GM18951 (cell line): ENCODE data around the gene GGTA1.

Experiments
- POLR2A ChIP-seq: IDR thresholded peaks from 4 replicates; pipeline ENCODE4 v1.6.1; 2011; ENCODE audit warnings: mild to moderate bottlenecking; ENCODE audit not compliant: insufficient read length, insufficient read depth; ENCODE audit errors: extremely low read depth
- in situ Hi-C: fragments of 300-500 bp; cut with MboI; formaldehyde crosslinking; loops from one replicate; pipeline ENCODE4 v1.12.0; 2022; ENCODE audit warnings: low sequenced_read_pairs, mixed read lengths, inconsistent platforms; ENCODE audit not compliant: unreplicated experiment

GGTA1 gene

GRCh38 chr9:121489344-121489743 lies 10.3 kb downstream of the GGTA1 start:
- TF ChIP-seq POLR2A = no peak
- in situ Hi-C loops = no loop called here

DNA sequence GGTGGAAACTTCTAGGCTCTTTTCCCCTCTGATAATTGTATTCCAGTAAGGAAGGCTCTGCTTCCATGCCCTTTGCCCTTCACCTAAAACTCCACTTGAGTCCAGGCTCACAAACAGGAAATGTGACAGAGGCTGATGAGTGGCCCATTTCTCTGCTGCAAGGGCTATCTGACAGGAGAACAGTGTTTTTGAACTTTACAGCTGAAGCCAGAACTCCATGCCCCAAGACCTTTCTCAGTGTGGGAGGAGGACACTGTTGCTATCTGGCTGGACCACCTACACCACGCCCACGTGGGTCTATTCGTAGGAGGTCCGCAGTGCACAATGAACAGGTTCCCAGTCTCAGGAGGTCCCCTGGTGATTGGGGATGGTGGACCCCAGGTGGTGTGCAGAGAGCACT lies 13.6 kb downstream of the GGTA1 start:
- TF ChIP-seq POLR2A = no peak
- in situ Hi-C loops = no loop called here

GRCh38 chr9:121485623-121486022 lies 14.0 kb downstream of the GGTA1 start:
- TF ChIP-seq POLR2A = no peak
- in situ Hi-C loops = no loop called here

DNA sequence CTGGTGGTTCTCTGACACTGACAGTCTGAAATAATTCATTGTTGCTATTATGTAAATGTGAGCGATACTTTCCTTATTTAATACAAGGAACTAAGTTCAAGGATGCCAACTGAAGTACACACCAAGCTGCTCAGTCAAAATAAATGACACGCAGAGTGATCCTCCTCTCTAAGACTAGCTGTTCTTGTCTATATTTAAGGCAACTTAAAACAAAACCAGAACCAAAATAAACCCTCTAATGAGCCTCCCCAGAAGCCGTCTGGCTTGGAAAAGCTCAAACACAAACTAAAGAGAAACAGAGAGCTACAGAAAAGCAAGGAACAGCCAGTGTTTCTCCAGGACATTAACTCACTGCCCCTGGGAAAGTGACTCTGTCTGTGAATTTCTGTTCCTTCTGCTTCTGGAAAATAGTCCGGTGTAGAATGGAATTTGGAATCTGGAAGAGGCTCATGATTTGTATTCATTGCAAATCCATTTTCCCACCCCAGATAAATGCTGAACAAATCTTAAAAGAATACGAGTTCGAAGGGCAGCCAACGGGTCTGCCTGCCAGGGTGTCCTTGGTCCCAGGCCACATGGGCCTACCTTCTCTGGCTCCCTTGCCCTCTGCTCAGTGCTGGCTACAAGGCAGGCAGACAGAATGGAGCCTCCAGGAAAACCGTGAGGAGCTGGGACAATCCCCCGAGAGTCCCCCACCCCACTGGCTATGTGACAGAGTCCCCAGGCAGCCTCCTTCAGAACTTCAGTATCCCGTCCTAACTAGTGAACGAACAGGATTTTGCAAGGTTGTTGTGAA lies 14.8 kb downstream of the GGTA1 start:
- no peak for TF ChIP-seq POLR2A

GRCh38 chr9:121483473-121484031 lies 16.1 kb downstream of the GGTA1 start:
- in situ Hi-C loops = no loop called here
- TF ChIP-seq POLR2A = no peak

More for the DNA sequence above, 14.8 kb downstream of the GGTA1 start:
- in situ Hi-C loops = no loop called here

- in situ Hi-C loops = no loop called here
- TF ChIP-seq POLR2A = no peak
These were observed 16.6 kb downstream of the GGTA1 start for GRCh38 chr9:121483049-121483448.

DNA sequence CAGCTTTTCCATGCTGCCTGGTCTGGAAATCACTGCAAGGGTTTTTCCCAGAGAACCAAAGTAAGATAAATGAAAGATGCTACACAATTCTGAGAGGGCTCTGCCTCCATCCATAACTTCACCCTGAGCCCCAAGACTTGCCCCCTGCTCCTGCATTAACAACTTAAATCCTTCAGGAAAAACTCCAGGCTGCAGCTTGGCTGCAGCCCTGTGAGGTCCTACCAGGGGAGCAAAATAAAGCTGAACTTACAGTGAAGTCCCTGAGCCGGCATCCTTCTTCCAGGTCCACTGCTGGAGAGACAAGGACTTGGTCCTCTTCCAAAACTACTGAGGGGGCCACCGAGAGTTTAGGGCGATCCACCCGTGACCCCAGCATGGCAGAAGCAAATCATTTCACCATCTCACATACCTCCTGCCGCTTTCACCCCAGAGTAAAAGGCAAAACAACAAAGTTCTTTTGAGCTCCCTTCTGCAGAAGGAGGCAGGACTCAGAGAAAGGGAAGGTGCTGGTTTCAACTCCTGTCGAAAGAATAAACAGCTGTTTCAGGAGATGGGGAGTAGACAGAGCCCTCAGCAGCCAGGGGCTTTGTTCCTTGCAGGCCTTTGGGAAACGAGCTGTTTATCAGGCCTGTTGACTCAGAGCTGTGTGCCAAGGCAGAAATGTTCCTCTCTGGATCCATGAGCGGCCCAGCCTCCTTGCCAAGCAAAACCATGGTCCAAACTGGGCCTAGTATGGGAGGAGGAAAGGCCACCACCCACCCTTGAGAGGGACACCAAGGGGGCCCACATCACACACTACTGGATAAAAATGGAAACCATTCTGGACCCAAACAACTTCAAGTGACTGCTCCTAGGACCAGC lies 20.6 kb downstream of the GGTA1 start:
- in situ Hi-C loops = no loop called here
- TF ChIP-seq POLR2A = no peak

DNA sequence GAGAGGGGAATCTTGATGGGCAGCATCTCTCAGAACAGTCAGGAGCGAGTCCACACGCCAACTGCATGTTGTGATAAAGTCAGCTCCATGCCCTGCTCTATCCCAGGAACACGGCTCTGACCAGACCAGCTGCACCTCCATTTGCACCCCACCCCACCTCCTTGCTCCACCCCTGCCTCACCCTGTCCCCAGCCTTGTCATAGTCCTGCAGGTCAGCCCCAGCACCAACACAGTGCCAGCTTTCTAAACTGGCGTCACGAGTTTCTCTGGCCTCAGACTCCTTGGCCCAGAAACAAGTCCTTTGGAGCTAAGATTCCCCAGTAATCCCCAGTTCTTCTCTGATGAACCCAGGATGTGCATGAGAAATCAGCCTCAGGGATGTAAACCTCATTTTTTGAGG lies 23.5 kb downstream of the GGTA1 start:
- in situ Hi-C loops = no loop called here

GRCh38 chr9:121474231-121474947 lies 25.3 kb downstream of the GGTA1 start:
- TF ChIP-seq POLR2A = no peak
- in situ Hi-C loops = no loop called here

More for the DNA sequence above, 23.5 kb downstream of the GGTA1 start:
- TF ChIP-seq POLR2A = no peak

DNA sequence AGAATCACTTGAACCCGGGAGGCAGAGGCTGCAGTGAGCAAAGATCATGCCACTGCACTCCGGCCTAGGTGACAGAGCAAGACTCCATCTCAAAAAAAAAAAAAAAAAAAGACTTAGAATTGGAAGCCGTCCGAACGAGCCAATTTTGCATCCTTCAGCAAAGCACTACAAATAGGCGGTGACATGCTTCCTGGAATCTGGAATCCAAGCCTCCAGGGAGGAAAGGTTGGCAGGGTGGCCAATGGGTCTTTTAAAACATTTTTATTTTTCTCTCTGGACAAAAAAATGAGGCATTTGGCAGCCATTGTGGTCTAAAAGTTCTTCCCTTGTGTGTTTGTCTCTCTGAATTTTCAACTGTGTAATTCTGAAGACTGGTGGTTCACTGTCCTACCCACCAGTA lies 26.4 kb downstream of the GGTA1 start:
- TF ChIP-seq POLR2A = no peak

GRCh38 chr9:121472446-121472845 lies 27.2 kb downstream of the GGTA1 start:
- no peak for TF ChIP-seq POLR2A
- in situ Hi-C loops = no loop called here

More for the DNA sequence above, 26.4 kb downstream of the GGTA1 start:
- in situ Hi-C loops = no loop called here

- in situ Hi-C loops = no loop called here
These were observed 33.5 kb downstream of the GGTA1 start for GRCh38 chr9:121466142-121466541.

DNA sequence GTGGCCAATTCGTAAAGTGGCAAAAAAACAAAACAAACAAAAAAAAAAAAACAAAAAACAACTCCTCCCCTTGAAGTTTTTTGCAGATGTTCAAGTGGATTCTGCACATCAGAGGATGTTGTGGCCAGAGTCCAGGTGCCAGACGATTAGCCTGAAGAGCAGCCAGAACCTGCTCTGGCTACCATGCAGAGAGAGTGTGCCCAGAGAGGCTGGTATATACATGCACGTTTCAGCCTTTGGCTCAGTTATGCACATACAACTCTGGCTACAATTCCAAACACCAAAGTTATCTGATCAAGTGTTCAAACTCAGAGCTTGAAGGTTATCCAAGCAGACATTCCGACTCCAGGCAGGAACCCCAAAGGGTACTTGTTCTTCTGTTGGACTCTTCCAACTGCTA lies 34.7 kb downstream of the GGTA1 start:
- in situ Hi-C loops = no loop called here
- TF ChIP-seq POLR2A = no peak

More at GRCh38 chr9:121466142-121466541, 33.5 kb downstream of the GGTA1 start:
- no peak for TF ChIP-seq POLR2A
